ENCODE results near the gene LFNG. TPM values are rescaled to one million over a fixed set of nuclear protein-coding genes. Genes with fewer than 3 reads are reported as not detected.
A peak's percentile ranks its signal among the peaks of the same experiment; 100 is the strongest.

Gene LFNG
- polyA plus RNA-seq, 1 donor = 21.3 TPM

DNA sequence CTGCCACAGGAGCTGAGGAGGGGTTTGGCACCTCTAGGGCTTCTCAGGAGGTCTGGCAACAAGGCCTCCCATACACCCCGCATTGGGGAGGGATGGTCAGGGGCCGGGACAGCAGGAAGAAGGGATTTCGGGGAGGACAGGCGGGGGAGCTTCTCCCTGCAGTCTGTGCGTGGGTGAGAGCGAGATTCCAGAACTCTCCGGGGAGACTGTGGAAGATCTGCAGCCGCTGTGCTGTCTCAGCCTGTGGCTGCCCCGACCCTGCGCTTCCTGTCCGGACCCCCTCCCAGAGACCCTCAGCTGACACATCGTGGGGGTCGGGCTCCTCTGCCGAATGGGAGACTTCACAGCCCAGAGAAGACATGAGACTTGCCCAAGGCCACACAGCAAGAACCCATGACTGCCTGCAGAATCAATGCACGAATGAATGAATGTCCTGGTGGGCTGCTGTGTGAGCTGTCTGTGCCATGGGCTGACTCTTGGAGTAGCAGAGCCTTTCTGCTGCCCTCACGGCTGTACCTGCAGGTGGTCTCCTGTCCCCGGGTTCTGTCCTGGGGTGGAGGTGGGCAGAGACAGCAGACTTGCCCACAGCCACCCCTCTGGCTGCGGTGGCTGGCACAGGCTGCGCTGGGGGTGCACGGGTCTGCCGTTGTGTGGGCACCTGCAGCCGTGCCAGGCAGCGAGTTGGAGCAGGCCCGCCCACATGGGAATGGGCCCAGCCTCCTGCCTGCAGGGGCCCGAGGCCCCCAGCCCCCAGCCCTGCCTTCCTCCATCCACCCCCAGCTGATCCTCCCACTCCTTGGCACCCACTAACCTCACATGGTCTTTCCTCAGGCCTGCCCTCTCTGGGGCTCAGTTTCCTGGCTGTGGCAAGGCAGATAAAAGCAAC lies 16.3 kb upstream of the LFNG start:
- no peak for DNase-seq

DNA sequence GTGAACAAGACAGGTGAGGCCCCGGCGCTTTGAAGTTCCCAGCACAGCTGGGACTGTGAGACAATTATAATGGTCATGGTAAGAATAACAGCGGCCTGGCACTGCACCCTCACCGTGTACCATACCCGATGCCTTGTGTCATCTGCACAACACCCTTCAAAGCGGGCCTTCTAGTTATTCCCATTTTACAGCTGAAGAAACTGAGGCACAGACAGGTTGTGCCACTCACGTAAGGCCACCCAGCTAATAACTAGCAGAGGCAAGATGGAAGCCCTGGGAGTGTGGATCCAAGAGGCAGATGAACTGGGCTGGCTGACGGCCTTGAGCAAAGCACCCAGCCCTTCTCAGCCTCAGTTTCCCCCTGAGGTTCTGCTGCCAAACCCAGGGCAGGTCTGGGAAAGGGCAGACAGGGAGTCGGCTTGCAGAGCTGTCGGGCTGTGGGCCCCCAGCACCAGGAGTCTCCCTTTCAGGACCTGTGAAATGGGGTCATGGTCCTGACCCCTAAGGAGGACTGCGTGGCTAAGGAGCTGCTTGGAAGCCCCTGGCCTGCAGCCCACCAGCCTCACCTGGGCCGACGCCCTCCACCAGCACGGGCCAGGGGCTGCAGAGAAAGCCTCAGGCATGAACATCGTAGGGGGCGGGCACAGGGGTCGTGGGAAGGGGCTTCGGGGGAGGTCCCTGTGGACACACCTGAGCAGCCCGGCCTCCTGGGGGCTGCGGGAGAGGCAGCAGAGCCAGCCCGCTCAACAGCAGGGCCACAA lies 15.3 kb upstream of the LFNG start:
- no peak for DNase-seq

DNA sequence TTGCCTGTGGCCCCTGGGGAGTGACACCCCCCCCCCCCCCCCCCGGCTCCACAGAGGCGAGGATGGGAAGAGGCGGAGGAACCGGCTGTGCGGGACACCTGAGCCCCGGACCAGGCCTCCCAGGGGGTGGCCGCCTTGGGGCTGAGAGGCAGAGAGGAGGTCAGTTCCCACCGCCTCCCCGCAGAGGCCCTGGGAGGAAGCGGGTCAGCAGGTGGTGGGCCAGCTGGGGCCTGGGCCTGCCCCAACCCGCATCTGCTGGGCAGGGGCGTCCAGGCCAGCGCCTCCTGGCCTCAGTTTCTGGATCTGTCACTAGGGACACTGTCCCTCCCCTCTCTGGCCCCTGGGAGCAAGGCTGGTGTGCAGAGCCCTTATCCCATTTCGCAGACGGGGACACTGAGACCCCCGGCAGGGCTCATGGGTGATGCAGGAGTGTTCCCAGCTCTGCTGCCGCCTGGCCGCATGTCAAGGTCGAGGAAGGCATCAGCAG lies 14.6 kb upstream of the LFNG start:
- no peak for DNase-seq

DNA sequence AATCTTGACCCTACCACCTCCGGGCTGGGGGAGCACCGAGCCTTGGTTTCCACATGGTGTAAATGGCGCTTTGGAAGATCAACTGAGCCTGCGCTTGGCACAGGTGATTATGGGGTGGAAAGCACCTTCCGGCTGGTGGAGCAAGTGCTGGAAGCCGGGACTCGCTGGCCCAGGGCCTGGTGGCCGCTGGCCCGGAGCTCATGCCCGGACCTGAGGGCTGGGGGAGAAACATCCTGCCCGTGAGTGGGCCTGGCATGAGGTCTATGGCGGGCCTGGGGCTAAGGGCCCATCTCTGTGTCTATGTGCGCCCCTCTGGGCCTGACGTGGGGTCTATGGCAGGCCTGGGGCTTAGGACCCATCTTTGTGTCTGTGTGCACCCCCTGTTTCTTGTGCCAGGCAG lies 14.2 kb upstream of the LFNG start:
- DNase-seq = no peak

DNA sequence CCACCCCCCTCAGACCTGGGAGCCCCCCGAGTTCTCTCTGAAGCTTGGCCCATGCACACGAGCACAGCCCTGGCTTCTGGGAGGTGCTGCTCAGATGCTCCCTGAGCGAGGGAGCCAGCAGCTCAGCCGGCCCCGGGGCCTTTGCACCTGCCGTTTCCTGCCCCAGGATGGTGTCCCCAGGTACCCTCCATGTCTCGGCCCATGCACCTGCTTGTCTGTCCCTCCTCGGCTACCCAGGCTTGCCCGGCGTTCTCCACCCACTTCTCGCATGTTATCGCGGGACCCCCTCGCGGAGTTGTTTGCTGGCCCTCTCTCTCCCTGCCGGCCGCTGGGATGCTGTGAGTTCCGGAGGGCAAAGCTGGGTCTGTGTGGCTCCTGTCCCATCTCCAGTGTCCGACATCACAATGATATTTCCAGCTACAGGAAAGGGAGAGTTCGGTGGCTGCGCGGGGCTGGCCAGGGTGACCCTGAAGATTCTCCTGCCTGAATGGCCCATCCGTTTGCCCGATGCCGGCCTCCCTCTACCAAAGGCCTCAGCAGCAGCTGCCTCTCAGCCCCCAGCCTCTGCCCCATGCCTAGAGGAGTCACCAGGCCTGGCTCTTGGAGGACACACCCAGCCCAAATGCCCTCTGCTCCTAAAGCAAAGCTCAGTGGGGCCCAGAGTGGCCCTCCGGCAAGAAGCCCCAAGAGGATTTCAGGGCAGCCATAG lies 12.2 kb upstream of the LFNG start:
- DNase-seq = no peak

DNA sequence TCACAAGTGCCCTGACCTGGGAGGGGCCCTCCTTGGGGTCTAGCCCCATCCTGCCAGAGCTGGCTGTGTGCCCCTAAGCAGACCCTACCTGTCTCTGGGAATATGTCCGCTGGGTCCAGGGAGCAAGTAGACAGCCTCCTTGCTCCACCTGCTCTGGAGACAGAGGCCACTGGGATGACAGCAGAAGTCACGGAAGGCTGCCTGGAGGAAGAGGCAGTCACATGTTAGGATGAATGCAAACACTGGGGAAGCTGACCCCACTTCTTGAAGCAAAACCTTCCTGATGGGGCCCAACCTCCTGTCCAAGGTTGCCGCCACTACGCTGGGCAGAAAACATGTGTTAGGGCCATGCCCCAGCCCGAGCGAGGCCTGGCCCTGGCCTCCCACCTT lies 11.7 kb upstream of the LFNG start:
- no peak for DNase-seq

DNA sequence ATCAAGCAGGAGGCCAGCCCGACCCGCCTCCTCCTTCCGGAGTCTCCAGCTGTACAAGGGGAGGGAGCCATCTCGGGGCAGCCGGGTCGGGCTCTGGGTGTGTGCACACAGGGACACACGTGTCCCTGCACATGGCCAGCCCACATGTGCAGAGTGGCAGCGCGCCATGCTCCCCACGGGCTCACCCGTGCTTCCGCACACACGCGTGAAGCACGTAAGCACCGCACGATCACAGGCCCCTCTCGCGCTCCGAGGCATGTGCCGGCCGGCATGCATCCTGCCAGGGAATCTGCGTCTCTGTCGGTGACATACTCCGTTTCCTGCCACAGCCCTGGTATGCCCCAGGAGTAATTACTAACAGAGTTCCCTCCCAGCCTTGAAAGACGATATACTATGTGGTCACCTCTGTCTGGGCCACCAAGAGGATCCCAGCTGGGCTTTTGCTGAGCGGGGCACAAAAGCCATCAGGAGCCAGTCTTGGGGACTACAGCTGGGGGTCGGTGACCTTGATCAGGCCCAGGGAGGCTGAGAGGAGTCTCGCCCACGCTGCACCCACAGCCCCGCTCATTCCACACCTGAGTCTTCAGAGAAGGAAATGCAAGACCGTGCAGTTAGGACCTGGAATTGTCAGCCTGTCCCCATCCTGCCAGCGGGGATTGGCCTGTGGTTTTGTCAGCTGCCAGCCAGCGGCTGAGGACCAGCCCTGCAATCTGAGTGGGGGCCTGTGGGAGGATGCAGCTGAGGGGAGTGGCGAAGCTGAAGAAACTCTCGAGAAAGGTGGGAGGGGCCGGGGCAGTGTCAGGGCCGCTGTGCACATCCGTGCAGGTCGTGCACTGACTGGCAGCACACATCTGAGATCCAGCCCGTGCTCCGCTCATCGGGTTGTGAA lies 11.0 kb upstream of the LFNG start:
- DNase-seq = peak; percentile 68

DNA sequence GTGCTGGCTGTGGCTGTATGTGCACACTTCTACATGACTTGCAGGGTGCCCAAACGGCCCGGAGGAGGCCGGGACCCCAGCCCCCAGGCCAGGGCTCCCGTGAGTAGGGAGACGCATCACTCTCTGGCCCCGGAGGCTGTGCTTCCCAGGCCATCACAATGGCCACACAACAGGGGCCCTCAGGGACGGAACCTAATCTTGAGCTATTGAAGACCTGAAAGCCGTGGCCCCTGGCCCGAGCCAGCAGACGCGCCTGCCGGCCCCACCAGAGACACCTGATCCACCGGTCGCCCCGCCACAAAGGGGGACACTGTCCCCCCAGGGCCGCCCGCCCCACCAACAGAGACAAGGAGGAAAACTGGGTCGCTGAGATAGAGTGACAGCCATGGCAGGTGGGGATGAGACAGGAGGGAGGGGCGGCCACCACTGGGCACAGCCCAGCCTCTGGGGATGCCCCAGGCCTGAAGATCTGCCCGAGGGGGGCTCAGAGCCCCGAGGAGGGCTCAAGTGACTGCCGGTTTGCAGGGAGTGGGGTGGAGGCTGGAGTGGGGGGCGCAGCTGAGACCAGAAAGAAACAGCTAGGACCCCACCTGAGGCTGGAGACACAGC lies 10.2 kb upstream of the LFNG start:
- DNase-seq = no peak

DNA sequence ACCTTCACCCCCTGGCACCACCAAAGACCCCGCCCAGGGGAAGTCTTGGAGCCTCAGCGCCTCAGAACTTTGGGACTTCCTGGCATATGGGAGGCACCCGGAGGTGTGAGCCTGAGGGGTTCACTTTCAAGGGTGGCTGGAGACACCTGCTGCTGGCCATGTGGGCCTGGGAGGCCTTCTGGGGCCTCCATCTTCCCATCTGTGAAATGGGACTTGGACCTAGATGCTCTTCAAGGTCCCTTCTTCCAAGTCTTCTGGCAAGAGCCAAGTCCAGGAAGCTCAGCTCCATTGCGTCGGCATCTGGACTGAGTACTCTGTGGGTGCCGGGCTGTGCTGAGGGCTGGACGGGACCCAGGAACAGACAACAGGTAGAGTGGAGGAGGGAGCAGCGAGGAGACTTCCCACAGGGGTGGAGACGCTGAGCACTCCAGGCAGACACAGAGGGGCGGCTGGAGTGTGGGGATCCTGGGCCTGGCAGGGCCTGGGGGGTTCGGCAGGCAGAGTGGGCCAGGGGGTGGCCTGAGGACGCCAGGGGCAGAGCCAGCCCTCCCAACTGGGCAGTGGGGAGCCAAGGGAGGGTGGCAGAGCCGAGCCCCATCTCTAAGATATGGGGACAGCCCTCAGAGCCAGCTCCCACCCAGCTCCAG lies 9.3 kb upstream of the LFNG start:
- DNase-seq = no peak

DNA sequence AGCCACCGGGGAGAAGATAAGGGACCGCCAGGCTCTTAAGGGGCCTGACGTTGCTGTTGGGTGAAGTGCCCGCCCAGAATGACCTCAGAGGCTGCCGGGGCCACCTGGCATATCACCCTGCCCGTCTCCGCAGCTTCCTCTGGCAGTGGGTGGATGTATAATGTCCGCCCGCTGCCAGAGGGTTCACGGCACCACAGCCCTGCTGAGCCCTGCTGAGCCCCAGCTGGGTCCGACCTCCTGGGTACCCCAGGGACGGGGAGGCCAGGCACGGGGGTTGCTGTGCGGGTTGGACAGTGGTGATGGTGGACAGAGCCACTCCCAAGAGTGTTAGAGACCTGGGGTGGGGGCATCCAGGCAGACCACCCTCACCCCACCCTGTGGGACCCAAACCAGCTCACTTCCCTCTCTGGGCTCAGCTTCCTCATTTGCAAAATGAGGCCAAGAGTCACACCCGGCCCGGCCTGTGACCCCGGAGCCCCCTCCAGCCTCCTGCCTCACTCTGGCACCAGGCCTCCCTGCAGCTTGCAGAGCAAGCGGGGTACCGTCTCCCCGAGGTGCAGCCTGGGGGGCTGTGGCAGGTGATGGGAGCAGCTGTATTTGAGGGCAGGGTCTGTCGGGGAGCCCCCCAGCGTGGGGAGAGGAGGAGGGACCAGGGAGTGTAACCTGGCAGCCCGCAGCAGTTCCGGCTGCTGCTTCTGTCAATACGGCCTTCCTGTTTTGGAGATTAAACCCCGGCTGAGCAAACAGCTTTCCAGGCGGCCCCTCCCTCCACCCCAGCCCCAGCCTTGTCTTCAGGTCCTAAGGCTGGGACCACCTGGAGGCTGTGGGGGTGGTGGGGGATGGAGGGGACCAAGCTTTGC lies 8.4 kb upstream of the LFNG start:
- DNase-seq = no peak

DNA sequence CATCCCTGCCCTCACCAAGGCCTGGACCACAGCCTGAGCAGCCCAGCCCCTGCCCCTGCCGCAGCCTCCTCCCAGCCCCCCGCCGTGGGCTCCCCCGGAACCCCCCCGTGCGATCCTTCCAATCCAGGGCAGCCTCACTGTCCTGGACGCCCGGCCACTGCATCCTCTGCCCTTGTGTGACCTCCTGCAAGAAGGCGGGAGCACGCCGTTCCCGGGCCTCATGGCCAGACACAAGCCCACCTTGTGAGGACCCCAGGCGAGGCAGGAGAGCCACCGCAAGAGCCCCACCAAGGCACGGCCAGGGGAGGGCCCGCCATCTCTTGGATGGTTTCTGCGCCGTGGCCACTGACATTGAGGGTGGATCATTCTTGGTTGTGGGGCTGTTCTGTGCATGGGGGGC lies 7.8 kb upstream of the LFNG start:
- DNase-seq = no peak

DNA sequence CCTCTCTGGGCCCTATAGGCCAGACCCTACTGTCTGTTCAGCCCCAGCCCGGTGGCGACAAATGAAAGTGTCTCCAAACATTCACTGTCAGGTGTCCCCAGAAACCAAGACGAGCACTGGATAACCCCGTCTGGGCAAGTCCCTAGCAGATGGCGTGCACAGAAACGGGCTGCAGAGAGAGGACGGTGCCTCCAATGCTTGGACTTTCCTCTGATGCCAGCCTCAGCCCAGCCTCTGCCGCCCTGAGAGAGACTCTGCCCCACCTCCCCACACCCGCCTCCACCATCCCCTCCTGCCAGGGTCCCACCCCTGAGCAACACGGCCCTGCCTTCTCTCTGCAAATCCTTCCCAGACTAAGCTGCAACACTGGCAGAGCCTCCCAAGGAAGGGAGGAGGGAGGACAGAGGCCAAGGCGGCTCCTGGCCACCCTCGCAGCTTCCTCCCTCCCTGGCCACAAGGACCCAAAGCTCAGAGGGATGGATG lies 7.4 kb upstream of the LFNG start:
- DNase-seq = peak; percentile 65

DNA sequence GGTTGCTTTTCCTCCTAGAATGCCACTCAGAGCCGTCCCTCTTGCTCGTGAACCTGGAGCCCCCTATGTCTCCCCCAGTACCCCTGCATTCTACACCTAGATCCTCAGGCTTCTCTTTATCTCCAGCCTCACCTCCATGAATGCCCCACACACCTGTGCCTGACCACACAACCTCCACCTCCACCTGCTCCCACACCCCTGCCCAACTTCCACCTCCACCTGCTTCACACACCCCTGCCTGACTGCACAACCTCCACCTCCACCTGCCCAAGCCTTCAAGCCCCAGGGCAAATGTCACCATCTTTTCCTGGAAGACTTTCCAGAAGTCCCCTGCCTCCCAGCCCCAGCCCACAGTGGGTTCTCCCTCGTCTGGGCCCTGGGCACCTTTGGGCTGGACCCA lies 6.9 kb upstream of the LFNG start:
- DNase-seq = no peak

DNA sequence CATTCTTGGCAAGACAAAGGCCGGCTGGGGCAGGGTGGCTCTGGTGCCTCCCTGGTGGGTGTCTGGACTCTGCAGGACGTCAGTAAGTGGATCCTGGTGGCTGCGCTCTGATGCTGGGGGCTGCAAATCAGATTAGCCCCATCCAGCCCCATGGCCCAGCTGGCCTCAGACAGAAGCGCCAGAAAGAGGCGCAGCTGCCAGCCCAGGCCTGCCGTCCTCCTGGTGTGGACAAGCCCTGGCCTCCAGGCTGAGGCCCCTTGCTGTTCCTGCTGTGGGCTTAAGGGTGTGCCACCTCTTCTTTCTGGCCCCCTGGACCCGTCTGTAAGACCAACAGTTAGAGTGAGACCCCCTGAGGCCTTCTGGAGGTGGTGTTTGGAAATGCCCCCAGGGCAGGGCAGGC lies 5.9 kb upstream of the LFNG start:
- no peak for DNase-seq

DNA sequence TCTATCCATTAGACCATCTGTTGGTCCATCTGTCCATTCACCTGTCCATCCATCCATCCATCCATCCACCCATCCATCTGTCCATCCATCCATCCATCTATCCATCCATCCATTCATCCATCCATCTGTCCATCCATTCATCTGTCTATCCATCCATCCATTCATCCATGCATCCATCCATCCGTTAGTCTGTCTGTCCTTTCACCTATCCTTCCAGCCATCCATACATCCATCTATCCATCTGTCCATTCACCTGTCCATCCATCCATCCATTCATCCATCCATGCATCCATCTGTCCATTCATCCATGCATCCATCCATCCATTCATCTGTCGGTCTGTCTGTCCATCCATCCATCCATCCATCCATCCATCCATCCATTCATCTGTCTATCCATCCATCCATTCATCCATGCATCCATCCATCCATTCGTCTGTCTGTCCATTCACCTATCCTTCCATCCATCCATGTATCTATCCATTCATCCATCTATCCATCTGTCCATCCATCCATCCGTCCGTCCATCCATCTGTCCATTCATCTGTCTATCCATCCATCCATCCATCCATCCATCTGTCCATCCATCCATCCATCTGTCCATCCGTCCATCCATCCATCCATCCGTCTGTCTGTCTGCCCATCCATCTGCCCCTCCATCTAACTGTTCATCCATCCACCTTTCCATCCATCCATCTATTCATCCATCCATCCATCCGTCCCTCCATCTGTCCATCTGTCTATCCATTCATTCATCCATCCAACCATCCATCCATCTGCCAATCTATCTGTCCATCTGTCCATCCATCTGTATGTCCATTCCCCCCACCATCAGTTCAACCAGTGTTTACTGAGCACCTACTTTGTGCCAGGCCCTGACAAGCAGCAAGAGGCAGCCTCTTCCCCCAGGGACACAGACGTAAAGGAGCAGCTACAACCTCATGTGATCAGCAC lies 4.8 kb upstream of the LFNG start:
- DNase-seq = no peak

DNA sequence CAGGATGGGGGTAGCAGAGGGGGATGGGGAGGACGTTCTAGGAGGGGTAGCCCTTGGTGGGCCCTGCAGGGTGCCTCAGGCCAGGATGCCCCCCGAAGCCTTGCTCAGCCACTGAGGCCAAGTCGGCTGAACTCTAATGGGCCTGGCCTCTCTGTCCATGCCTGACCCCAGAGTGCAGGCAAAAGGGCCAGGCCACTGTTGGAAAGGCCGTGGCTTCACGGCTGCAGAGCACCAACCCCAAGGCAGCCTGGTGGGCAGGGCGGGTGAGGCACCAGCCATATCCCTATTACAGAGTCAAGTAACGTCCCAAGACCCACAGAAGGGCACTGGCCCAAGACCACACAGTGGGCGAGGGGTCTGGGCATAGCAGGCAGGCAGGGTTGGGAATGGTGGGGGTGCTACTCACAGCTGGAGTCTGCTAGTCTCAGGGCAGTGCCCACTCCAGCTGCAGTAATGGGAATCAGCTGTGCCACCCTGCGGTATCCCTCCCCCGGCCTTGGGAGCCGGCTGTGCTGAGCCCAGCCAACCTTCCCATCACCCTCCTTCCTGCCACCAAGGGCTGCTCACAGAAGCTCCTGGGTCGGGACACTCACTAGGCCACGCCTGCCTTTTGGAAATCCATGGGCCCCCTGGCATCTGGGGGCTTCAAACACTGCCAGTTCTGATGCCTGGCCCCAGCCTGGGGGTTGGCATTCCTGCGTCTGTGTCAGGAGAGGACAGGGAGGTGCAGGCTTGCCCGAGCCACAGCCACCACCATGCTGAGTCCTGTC lies 4.0 kb upstream of the LFNG start:
- no peak for DNase-seq

DNA sequence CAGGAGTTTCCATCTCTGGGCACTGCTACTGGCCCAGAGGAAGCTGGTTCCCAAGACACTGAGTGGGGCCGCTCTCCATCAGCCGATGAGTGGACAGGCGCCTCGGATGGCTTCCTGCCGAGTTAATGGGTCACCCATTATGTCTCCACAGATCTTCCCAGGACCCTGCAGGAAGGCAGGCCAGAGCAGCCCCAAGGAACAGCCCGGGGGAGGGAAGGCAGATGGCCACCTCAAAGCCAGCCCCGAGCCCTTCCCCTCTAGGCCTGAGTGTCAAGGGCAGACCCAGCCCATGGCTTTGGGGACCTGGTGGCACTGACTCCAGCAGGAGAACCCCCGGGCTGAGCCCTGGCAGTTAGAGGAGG lies 3.4 kb upstream of the LFNG start:
- DNase-seq = no peak

DNA sequence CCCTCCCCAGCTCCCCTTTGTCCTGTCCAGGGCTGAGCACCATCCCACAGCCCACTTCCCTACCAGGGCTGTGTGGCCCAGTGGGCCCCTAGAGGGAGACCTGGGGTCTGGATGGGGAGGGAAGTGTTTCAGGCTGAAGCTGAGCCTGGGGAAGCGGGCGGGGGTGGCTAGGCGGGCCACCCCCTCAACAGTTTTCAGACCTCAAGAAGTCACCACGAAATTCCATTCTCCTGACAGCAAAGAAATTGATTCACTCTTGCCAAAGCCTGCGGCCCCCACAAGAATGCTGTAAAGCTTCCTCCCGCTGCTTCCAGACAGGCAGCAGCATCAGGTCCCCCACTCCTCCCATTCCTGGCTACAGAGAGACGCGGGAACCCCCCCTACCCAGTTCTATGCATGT lies 2.5 kb upstream of the LFNG start:
- DNase-seq = no peak

Data from hindlimb muscle (tissue), 1 donor.